ELF-1 (cell line): ENCODE measurements around the gene CFAP20.
"Not testable (repeated sequence)": the region's sequence is repeated elsewhere in the genome, so short reads cannot be mapped to it uniquely, and the experiment has no call there.

Experiments
- DNase-seq: peaks from one replicate; pipeline ENCODE4 v3.0.0-alpha.2; 2016; ENCODE audit warnings: low read depth, low spot score

Gene CFAP20

DNA sequence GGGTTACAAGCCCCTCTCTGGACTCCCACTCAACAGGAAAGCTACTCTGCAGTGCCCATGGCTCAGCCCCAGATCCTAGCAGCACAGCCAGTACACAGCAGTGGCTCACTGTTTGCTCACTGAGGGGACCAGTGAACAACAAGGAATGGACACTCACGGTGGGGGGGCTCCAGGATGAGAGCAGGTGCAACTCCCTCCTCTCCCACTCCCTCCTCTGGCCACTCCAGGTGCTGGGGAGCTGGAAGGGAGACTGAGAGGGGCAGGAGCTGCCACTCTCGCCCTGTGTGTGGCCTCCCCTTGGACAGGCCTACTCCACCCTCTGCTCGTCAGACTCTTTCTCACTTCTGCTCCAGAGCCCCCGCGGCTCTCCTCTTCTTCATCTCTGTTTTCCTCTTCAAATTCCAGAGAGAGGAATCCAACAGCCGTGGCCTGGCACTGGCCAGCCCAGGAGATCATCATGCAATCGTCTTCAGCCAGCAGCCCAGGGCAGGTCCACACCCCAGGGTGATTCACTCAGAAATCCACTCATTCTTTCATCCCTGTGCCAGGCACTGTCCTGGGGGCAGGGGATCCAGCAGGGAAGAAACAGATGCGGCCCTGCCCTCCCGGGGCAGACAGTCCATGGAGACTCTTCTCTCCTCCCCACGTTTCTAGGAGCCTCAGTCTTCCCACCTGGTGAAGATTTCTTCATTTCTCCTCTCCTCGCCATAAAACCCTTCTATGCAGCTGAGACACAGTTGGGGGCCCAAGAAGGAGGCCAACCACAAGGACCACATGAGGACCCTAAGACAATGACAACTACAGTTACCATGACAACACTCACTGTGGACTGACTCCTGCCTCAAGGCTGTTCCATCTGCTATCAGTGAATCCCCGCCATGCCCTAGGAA lies 30.7 kb downstream of the CFAP20 start:
- peak; percentile 35 for DNase-seq

DNA sequence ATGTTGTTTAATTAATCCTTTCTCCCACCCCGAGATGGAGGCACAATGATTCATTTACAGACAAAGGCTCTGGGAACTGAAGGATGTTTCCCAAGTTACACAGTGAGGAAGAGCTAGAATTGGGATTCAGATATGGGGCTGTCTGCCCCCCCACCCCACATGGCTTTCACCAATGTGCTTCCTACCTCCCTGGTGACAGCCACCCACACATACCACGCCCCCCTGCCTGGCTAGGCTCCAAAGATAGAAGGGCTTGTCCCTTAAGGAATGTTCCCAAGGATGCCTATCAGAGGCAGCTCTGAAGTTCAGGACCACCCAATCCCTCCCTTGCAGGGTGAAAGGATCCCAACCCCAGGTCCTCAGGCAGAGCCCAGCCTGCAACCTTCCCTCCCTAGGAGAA lies 32.9 kb downstream of the CFAP20 start:
- DNase-seq = no peak

DNA sequence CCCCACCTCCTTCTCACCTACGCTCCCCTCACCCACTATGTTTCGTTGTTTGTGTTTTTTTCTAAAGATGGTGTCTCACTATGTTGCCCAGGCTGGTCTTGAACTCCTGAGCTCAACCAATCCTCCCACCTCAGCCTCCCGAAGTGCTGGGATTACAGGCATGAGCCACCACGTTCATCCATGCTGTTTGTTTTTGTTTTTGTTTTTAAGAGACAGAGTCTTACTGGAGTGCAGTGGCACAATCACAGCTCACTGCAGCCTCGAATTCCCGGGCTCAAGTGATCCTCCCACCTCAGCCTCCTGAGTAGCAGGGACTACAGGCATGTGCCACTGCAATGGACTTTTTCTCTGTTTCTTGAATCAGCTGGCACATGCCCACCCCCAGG lies 33.6 kb downstream of the CFAP20 start:
- not testable (repeated sequence) for DNase-seq

DNA sequence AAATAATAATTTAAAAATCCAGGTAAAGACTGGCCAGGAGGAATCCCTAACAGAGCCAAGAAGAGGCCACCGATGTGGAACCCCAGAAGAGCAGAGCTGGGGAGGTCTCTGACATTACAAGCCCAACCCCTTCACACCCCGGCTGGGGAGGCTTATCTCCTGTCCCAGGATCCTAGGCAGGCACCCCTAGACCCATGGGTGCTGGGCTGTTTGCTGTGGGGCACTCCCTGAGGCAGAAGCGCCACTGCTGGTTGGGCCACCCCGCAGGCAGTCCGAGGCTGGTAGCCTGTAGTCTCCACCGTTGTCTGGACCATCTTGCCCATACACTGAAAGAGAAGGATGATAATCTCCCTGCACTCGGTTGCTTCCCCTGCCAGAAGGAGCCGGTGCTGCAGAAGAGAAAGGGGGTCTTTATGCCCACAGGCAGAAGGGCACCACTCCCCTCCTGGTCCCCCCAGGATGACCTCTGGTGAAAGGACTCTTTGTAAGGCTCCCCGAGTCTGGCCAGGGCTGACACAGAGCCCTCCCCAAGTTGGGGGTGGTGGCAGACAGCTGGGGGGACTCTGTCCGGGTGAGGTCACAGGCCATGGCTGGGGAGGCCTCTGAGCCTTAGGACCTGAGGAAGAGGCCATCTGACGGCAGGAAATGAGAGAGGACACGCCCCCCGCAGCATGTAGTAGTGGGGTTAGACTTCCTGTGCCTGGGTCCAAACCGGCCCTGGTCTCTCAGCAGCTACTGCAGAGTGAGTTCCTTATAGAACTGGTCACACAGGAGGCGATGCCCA lies 34.2 kb downstream of the CFAP20 start:
- DNase-seq = no peak

DNA sequence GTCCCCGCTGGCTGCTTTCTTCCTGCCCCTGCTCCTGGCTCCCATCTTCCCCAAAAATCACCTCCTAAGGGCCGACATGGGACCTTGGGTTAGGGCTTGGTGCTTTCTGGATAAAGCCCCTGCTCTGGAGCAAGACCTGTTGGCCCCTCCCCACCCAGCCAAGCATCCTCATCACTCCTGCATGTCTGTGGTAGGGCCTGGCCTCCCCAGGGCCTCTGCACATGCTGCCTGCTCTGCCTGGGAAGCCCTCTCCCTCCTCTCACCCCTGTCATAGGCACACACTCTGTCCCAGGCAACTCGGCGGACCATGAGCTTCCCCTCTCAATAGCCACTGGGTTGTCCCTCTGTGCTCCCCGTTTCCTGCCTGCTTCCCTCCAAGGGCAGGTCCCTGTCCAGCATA lies 35.2 kb downstream of the CFAP20 start:
- DNase-seq = no peak

DNA sequence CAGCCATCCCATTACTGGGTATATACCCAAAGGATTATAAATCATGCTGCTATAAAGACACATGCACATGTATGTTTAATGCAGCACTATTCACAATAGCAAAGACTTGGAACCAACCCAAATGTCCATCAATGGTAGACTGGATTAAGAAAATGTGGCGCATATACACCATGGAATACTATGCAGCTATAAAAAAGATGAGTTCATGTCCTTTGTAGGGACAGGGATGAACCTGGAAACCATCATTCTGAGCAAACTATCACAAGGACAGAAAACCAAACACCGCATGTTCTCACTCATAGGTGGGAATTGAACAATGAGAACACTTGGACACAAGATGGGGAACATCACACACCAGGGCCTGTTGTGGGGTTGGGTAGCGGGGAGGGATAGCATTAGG lies 38.8 kb downstream of the CFAP20 start:
- DNase-seq = not testable (repeated sequence)

DNA sequence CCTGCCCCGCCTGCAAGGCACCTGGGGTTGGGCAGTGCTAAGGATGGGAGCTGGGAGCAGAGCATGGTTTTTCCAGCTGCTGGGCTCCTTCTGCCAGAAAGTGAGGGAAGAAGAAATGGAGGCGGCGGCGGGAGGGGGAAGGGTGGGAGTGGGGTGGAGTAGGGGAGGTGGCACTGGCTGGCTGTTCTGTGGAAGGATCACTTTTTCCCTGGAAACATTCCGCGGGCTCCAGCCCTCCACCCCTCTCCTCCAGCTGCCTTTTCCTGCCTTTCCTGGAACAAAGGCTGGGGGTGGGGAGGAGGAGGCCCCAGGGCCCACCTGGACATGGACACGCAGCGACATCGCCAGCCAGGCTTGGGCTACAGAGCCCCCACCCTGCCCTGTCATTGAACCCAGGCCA lies 41.1 kb downstream of the CFAP20 start:
- DNase-seq = no peak

DNA sequence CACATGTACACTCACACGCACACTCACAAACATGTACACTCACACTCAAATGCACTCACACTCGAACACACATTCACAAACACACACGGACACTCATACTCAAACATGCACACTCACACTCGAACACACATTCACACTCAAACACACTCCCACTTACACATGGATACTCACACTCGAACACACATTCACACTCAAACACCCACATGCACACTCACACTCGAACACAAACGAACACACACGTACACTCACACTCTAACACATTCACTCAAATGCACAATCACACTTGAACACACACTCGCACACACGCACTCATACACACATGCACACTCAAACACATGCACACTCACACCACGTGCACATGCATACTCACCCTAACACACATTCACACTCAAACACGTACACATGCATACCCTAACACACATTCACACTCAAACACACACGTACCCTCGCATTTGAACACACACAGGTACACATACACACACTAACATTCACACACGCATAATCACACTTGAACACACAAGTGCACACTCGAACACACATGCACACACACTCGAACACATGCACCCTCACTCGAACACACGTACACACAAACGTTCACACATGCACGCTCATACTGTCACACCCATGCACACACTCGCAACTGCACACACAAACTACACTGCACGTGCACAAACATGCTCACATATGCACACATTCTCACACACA lies 41.8 kb downstream of the CFAP20 start:
- no peak for DNase-seq

DNA sequence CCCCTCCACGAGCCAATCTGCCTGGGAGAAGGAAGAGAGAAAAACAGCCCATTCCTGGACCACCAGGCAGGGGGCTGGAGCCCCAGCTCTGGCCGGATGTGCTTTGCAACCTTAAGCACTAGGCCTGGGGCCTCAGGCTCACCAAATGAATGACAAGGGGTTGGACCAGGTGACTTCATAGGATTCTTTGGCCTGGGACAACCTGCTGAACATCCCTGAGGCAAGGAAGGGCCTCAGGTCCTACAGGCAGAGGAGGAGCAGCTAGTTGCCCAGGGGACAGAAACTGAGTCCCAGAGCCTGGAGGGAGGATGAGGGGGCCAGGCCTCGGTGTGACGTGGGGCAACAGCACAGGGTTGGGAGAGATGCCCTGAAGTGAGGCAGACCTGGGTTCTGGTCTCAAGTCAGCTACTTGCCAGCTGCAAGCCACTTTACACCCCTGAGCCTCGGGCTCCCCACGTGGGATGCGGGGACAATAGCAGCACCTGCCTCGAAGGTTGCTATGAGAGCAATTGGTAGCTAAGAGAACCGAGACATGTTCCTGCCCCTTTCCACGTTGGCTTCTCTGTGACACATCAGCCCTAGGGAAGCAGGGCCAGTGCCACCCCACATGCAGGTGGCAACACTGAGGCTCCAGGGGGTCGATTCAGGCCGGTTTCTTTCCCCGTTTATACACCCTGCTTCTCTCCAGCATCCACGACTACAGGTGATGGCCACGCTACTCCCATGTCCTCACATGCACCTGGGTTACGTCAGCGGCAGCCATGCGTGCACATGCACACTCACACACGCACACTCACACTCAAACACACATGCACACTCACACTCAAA lies 42.6 kb downstream of the CFAP20 start:
- DNase-seq = peak; percentile 84

DNA sequence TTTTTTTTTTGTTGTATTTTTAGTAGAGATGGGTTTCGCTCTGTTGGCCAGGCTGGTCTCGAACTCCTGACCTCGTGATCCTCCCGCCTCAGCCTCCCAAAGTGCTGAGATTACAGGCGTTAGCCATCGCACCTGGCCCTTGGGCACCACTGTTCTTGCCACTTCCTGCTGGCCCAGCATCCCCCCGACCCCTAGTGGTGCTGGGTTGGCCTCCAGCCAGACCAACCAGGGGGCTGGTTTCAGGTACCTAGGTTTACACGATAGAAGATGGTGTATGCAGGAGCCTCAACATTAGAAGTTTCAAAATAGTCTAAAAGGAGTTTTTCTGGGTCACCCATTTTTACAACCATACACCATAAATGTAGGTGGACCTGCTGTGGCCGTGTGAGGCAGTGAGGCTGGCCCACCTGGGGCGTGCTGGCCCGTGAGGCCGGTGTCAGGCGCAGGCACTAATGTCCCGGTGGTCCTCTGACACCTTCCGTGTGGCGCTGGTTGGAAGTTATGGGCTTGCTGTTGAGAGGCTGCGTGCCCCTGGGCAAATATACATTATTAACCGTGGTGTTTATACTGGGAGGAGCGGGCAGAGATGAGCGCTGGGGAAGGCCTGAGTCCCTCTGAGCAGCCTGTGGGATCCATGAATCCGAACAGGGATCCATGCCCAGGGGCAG lies 43.5 kb downstream of the CFAP20 start:
- DNase-seq = peak; percentile 14

DNA sequence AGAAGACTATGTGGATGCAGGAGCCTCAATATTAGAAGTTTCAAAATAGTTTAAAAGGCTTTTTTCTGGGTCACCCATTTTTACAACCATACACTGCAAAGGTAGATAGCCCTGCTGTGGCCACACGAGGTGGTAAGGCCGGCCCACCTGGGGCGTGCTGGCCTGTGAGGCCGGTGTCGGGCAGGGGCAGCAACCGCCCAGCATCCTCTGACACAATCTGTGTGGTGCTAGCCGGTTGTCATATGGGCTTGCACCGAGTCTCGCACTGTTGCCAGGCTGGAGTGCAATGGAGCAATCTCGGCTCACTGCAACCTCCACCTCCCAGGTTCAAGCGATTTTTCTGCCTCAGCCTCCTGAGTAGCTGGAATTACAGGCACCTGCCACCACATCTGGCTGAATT lies 44.0 kb downstream of the CFAP20 start:
- no peak for DNase-seq

DNA sequence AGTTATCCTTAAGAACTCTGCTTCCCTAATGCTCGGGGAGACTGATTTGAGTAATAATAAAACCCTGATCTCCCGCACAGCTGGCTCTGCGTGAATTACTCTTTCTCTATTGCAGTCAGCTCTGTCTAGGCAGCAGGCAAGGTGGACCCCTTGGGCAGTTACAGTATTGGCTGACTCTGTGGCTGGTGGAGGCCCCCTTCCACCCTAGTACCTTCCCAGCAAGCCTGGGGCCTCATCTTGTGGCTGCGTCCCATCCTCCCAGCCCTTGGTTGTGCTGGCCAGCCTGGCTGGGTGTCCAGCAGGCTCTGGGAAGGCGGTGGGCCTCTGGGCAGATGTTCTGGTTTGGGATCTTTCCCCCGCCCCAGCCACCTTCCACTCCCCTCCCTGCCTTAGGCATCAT lies 44.5 kb downstream of the CFAP20 start:
- no peak for DNase-seq

DNA sequence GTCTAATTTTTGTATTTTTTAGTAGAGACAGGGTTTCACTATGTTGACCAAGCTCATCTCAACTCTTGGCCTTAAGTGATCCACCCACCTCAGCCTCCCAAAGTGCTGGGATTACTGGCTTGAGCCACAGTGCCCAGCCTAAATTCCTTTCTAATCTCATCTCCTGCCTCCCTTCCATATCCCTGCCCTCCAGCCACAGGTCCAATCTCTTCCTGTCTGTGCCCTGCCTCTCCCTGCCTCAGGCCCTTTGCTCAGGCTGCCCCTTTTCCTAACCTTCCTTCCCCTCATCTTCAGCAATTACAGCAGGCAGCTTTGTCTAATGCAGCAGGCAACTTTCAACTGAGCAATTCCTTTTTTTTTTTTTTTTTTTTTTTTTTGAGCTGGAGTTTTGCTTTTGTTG lies 46.8 kb downstream of the CFAP20 start:
- DNase-seq = peak; percentile 24

DNA sequence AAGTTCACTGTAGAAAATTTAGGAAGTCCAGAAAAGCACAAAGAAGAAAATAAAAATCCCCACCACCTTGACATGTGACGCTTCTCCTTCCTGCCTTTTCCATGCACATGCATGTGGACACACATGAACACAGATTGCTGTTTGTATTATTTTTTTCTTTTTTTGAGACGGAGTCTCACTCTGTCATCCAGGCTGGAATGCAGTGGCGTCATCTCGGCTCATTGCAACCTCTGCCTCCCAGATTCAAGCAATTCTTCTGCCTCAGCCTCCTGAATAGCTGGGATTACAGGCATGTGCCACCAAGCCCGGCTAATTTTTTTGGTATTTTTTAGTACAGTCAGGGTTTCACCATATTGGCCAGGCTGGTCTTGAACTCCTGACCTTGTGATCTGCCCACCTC lies 48.5 kb downstream of the CFAP20 start:
- not testable (repeated sequence) for DNase-seq

DNA sequence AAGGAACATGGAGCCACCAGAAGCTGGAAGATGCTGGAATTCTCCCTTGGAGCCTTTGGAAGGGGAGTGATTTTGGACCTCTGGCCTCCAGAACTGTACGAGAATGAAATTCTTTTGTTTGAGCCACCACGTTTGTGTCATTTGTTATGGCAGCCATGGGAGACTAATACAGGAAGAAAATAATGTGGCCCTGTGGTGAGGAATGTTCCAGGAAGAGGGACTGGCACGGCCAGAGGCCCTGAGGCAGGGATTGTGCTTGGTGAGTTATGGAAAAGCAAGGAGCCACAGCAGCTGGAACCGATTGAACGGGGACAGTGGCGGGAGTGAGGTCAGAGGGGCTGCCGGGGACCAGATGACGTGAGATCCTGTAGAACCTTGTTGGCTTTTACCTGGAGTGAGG lies 51.4 kb downstream of the CFAP20 start:
- no peak for DNase-seq

DNA sequence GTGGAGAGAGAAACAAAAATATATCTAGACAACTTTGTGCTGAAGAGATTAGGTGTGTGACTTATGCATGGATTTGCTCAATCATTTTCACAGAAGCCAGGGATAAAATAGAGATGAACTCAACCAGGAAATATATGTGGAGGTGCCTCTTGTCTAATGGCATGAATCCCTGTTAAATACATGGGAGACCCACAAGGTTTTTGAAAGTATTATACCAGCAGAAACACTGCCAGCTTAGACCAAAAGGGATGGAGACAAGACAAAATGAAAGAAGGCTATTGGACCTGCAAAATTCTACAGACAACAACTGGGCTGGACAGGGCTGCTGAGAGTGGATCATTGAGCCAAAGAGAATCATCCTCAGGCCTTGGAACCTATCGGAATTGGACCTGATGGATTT lies 52.7 kb downstream of the CFAP20 start:
- no peak for DNase-seq

DNA sequence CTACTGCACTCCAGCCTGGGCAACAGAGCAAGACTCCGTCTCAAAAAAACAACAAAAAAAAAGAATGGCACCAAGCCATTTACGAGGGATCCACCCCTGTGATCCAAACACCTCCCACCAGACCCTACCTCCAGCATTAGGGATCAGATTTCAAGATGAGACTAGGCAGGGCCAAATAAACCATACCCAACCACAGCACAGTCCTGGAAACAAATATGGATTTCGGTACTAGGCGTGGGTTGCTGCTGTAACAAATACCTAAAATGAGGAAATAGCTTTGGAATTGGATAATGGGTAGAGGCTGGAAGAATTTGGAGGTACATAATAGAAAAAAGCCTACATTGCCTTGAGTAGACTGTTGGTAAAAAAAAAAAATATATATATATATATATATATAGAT lies 54.5 kb downstream of the CFAP20 start:
- DNase-seq = no peak

DNA sequence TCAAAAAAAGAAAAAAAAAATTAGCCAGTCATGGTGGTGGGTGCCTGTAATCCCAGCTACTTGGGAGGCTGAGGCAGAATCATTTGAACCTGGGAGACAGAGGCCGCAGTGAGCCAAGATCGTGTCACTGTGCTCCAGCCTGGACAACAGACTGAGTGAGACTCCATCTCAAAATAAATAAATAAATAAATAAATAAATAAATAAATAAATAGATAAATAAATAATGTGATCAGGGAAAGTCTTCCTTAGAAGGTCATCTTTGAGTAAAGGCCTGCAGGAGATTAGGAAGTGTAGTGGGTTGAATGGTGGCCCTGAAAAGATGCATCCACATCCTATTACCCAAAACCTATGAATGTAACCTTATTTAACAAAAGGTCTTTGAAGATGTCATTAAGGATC lies 56.1 kb downstream of the CFAP20 start:
- DNase-seq = not testable (repeated sequence)

DNA sequence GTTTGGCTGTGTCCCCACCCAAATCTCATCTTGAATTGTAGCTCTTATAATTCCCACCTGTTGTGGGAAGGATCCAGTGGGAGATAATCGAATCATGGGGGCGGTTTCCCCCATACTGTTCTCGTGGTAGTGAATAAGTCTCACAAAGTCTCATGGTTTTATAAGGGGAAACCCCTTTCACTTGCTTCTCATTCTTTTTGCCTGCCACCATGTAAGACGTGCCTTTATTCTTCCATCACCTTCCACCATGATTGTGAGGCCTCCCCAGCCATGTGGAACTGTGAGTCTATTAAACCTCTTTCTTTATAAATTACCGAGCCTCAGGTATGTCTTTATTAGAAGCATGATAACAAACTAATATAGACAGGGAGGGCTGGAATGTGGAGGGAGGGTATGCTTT lies 57.0 kb downstream of the CFAP20 start:
- DNase-seq = not testable (repeated sequence)

DNA sequence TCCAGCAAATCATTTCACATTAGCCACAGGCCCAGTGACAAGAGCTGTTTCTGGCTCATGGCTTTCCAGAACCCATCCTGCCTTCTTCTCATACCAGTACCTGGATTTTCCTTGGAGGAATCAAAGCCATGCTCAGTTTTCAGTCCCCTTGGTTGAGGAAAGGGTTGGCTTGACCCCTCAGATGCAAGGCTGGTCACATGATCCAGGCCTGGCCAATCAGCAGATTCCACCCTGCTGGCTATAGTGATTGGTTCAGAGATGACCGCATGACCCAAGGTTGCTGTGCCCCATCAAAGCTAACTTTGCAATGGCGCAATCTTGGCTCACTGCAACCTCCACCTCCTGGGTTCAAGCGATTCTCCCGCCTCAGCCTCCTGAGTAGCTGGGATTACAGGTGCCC lies 58.6 kb downstream of the CFAP20 start:
- no peak for DNase-seq
